GM18870 (cell line): ENCODE measurements around the gene DRD2.

Source experiments
- ATAC-seq: cut with Tn5 transposase; IDR thresholded peaks from one replicate; pipeline ENCODE4 v1.9.1; 2021; ENCODE audit warnings: moderate library complexity; ENCODE audit not compliant: unreplicated experiment

The DRD2 gene

DNA sequence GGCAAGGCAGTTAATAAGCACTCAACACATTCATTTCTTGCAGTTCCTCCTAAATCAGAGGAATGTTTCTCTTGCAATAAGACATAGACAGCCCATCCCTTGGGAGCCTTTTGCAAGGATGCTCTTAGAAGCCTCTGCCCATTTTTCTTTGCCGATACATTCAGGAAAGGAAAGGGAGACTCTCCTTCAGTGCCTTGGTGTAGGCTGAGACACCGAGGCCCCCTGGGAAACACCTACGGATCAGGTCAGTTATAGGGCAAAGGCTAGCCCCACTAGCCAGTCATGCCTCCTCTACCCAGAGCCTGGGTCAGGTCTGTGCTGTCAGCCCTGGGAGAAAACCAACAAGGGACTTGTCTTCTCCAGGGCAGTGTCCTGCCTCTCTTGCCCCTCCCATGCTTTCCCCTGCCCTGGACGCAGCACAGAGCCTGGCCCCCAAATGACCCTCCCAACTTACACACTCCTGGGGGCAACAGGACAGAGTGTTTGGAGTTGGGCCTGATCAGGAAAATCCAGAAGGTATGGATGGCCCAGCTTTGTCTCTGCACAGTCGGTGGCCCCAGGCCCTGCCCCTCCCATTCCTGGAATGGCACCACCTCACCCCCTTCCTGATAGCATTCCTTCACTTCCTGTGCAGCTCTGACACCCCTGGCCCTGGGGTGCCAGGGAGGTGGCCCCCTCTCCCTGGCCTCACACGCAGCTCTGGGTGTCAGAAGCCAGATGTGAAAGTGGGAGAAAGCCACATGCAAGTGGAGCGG is 69.3 kb downstream of the DRD2 start:
- no peak for ATAC-seq

GRCh38 chr11:113404859-113405430 is 70.3 kb downstream of the DRD2 start:
- ATAC-seq: no peak

DNA sequence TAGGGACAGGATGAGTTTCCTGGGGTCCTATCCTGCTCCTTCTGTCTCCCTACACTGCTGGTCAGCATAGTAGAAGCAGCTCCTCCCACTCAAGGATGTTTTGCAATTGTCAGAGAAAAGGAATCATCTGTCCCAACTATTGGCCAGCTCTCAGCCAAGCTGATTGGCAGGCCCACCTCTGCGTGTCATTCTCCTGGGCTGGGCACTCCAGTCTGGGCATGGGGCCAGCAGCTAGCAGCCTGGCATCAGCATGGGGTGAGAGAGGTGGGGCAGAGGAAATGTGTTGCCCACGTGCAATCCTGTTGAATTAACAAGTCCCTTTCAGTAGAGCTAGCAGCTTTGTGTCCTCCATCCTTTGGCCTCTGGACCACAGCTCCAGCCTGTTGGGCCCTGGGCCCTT is 73.5 kb downstream of the DRD2 start:
- no peak for ATAC-seq

GRCh38 chr11:113400631-113401230 is 74.5 kb downstream of the DRD2 start:
- no peak for ATAC-seq

- no peak for ATAC-seq
Observed at GRCh38 chr11:113398669-113399430, 76.3 kb downstream of the DRD2 start.

GRCh38 chr11:113397821-113398220 is 77.4 kb downstream of the DRD2 start:
- no peak for ATAC-seq

DNA sequence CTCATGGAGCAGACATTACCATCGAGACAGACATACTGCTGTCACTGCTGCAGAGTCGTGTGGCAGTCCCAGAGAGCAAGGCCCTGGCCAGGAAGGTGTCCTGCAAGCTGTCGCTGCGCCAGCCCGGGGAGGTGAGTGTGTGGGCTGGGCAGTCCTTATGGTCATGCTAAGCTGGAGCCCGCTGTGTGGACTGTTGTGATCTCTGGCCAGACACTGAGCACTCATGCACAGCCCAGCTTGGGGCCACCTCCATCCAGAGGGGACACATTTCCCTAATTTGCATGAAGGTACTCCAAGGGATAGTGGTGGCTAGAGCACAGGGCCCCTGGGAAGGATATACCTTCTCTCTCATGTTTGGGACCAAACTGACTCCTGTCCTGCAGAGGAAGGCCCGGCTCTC is 78.0 kb downstream of the DRD2 start:
- no peak for ATAC-seq

DNA sequence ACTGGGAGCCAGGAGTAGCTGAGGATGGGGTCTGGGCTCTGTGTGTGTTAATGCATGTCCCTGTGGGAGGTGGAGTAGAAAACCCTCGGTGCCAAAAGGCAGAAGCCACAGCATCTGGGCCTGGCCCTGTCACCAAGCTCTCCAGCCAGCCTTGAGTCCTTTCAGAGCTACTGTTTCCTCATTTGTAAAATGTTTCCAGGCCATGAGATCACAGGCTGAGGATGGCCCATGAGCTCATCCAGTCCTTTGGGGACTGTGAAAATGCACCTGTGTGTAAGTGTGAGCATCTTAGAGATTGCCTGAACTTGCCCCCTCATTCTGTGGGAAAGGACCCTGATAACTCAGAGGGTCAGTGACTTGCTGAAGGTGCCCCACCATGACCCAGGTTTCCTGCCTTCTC is 78.5 kb downstream of the DRD2 start:
- no peak for ATAC-seq

DNA sequence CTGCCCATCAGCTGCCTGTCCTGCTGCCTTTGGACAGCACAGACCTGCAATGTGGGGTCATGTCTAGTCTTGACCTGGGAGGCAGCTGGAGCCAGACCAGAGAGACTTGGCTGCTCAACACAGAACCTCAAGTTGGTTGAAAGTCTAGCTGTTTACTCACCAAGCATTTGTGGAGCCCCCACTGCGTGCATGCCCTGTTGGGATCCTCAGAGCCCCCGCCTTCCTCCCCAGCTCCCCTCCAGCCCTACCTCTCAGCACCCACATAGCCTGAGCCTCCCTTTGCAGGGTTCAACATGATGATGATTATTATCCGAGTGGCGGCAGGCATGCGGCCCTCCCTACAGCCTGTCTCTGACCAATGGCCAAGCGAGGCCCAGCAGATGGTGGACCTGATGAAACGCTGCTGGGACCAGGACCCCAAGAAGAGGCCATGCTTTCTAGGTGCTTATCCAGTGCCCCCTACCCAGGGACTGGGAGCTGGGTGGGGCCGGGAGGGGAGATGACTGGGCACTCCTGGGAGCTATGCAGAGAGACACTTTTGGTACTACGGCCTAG is 79.3 kb downstream of the DRD2 start:
- ATAC-seq: no peak

DNA sequence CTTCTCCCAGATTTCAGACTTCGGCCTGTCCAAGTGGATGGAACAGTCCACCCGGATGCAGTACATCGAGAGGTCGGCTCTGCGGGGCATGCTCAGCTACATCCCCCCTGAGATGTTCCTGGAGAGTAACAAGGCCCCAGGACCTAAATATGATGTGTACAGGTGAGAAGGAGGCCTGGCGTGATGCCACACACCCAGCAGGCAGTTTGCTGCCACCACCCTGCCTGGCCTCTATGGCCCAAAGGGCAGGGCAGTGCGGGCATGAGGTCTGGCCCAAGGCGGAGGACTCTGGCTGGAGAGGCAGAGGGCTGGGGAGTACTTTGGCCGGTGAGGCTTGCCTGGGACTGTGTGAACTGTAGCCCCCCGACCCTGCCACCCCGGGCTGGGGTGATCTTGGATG is 80.3 kb downstream of the DRD2 start:
- no peak for ATAC-seq

GRCh38 chr11:113393501-113393985 is 81.7 kb downstream of the DRD2 start:
- ATAC-seq: no peak

DNA sequence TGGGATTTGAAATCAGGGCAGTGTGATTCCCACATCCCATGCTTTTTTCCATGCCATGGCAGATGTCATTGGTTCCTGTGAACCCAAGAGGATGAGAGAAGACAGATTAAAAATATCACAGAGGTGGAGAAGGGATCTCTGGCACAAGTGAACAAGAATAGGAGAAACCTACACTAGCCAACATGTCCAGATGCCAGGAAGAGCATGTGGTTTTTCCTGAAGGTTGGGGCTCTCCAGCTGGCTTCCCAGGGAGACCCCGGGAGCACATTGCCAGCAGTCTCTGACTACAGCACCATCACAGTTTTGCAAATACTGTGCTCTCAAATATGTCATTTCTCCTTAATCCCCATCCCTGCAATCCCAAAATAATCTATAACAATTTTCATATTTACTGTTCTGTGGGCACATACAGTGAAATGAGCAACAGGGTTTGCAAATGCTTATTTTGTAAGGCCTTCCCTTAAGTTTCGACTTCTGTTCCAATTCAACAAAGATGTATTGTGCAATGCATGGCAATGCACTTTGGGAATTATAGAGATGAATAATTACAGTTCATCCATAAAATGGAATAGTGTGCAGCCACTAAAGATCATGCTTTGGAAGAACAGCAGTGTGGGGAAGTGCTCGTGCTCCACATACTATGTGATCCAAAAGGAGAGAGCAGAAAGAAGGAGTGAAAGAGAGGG is 82.8 kb downstream of the DRD2 start:
- no peak for ATAC-seq

DNA sequence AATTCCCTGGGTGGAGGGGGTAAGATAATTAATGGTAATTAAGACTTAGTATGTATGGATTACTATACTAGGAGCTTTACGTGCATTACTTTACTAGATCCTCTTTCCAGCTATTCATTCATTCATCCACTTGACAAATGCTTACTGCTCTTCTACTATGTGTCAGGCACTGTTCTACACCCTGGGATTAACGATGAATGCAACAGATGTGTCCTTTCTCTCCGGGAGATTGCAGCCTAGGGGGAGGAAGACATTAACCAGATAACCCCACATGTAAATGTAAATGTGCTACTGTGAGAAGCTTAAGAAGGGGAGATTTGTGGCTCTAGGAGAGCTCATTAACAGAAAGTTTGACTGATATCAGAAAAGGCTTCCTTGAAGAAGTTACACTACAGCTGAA is 85.9 kb downstream of the DRD2 start:
- no peak for ATAC-seq

GRCh38 chr11:113387605-113388211 is 87.5 kb downstream of the DRD2 start, which contains the start of gene ANKK1:
ANKK1 (plus strand) TSS chr11:113387779; CDS start chr11:113387885, 106 bp downstream.
- no peak for ATAC-seq

DNA sequence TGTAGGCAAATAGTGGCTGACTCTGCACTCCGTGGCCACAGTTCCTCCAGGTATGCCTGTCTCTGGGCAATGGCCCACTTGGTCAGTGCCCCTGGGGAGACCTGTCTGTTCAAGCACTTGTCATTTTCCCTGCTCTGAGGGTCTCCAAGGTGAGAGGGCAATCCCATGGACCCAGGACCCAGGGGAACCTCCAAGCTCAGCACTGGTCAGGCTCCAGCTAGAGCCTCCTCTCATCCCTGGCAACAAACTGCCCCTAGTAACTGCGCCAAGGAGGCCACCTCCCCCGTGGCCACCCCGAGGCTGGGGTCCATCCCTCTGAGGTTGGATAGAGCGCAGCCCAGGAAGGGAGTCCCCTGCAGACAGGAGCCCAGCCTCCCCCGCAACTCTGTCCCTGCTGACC is 88.3 kb downstream of the DRD2 start:
- ATAC-seq: no peak

DNA sequence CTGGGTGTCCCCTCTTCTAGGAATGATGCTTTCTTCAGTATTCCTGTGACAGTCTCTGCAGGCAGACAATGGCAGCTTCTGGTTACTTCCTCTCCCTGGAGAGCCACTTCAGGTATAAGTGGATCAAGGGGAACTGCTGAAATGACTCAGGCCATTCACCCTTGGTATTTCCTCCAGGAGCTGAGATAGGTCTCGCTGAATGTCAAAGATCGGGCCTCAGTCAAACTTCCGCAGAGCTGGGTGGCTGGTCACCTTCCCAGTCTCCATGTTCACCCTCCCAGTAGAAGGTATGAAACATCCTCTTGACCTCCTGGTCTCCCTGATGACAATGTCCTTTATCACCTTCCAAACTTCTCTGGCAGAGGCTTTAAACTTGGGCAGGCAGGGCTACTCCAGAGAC is 89.4 kb downstream of the DRD2 start:
- ATAC-seq: no peak

DNA sequence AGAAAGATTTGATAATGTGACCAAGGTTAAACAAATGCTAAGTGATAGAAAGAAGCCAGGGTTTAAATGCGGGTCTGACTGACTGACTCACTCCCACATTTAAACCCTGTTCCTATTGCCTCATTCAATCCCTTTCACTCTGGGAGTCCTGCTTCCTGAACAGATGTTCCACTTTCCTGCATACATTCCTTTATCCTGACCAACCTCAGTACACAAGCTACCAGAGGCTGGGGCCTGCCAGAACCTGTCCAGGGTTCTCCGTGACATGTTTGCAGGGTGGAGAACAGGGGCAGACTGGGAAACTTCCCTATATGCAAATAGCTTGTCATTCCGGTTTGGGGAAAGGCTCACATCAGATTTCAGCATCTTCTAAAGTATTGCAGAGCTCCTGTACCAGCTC is 90.6 kb downstream of the DRD2 start:
- no peak for ATAC-seq

- ATAC-seq: no peak
Observed at GRCh38 chr11:113382121-113382520, 93.1 kb downstream of the DRD2 start.

DNA sequence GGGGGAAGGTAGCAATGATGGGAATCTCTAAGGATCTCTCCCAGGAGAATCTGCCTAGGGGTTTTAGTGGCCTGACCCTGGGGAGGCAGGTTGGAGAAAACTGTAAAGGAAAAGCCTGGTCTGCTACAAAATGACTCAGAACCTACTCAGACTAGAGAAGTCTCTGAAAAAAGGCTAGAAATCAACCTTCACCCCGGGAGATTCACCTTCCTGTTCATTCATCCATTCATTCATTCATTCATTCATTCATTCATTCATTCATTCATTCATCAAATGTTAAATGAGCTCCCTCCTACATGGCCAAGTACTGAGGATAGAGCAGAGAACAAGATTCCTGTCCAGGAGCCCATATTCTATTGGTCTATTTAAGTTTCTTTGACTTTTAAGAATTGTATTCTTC is 96.5 kb downstream of the DRD2 start:
- no peak for ATAC-seq
